Thyroid gland (tissue), 4 donors: ENCODE results near the gene GLP1R.

Source experiments
- CTCF ChIP-seq, 6 experiments: fragments of 200-600 bp in 3 of 6; fragments of 450-650 bp in 3 of 6; sonication (generic) in 3 of 6; IDR thresholded peaks; one replicate each; pipeline ENCODE4 v1.5.1; 2016 to 2019; ENCODE audit warnings: antibody characterized with exemption in 6 of 6, mild to moderate bottlenecking in 2 of 6, inconsistent platforms in 1 of 6, moderate library complexity in 1 of 6
- POLR2A ChIP-seq, 2 donors: fragments of 450-650 bp; IDR thresholded peaks; one replicate each; pipeline ENCODE4 v1.6.1; 2017; ENCODE audit warnings: antibody characterized with exemption in 2 of 2, mild to moderate bottlenecking in 2 of 2, moderate library complexity in 1 of 2

- no peak for TF ChIP-seq CTCF (IDR thresholded peaks at IDR 0.05)
- no peak for TF ChIP-seq POLR2A (IDR thresholded peaks at IDR 0.05)
Measured at GRCh38 chr6:39086294-39086693, 37.7 kb downstream of the GLP1R start.
